ENCODE data around the gene PER2.

GRCh38 chr2:238220274-238220891 is 68.0 kb downstream of the PER2 start:
- TF ChIP-seq CTCF (tag by site-specific recombination; IDR thresholded peaks at IDR 0.05) (no peak), ZNF274 (IDR thresholded peaks at IDR 0.05; ENCODE audit: low read length) (no peak), ZNF274 (tag by site-specific recombination; IDR thresholded peaks at IDR 0.05; ENCODE audit: borderline replicate concordance) (no peak), ZBTB21 (tag by site-specific recombination; IDR thresholded peaks at IDR 0.05) (no peak), ZNF513 (tag by site-specific recombination; IDR thresholded peaks at IDR 0.05) (no peak), MYNN (tag by site-specific recombination; IDR thresholded peaks at IDR 0.05; ENCODE audit: borderline replicate concordance) (no peak), ZNF529 (tag by site-specific recombination; IDR thresholded peaks at IDR 0.05; ENCODE audit: insufficient replicate concordance) (no peak), ATF2 (tag by site-specific recombination; IDR thresholded peaks at IDR 0.05; ENCODE audit: low read depth) (no peak), BCL11A (tag by site-specific recombination; IDR thresholded peaks at IDR 0.05; ENCODE audit: low read depth) (no peak)

Measured in HEK293 (cell line).